Stomach (tissue), 19 donors: ENCODE results near the gene PROZ. TPM values are rescaled to one million over a fixed set of nuclear protein-coding genes. Genes with fewer than 3 reads are reported as not detected.
A peak's percentile ranks its signal among the peaks of the same experiment; 100 is the strongest.

Source experiments
- DNase-seq, 2 donors: peaks; one replicate each; pipeline versions ENCODE4 v3.0.0 to v3.0.0-alpha.2; 2013 to 2019
- H3K27ac ChIP-seq, 5 donors: fragments of 200-600 bp in 4 of 5; sonication (generic) in 4 of 5; one replicate each; pipeline ENCODE4 v1.5.1; 2013 to 2019; ENCODE audit warnings: mild to moderate bottlenecking in 1 of 5, moderate library complexity in 1 of 5
- H3K27me3 ChIP-seq, 3 donors: fragments of 200-600 bp; sonication (generic); one replicate each; pipeline ENCODE4 v1.5.1; 2017 to 2019; ENCODE audit warnings: mixed run types in 1 of 3
- H3K36me3 ChIP-seq, 4 donors: fragments of 200-600 bp; sonication (generic); 1 replicate in 3 of 4; 2 replicates in 1 of 4; pipeline ENCODE4 v1.5.1; 2016 to 2019
- H3K4me1 ChIP-seq, 4 donors: fragments of 200-600 bp; sonication (generic); one replicate each; pipeline ENCODE4 v1.5.1; 2016 to 2019
- H3K4me3 ChIP-seq, 4 donors: fragments of 200-600 bp; sonication (generic) in 3 of 4; one replicate each; pipeline ENCODE4 v1.5.1; 2016 to 2019; ENCODE audit warnings: mild to moderate bottlenecking in 1 of 4
- H3K9me3 ChIP-seq, 4 donors: fragments of 200-600 bp; sonication (generic); one replicate each; pipeline ENCODE4 v1.5.1; 2016 to 2019
- EP300 ChIP-seq: sonication (generic); formaldehyde crosslinking; IDR thresholded peaks from one replicate; pipeline ENCODE4 v1.6.1; 2017; ENCODE audit warnings: antibody characterized with exemption
- POLR2A ChIP-seq, 4 donors: fragments of 450-650 bp; IDR thresholded peaks; one replicate each; pipeline ENCODE4 v1.6.1; 2016; ENCODE audit warnings: antibody characterized with exemption in 4 of 4, control low read depth in 2 of 4, mild to moderate bottlenecking in 1 of 4, moderate library complexity in 1 of 4
- POLR2AphosphoS5 ChIP-seq, 3 donors: sonication (generic); formaldehyde crosslinking; IDR thresholded peaks; one replicate each; pipeline ENCODE4 v1.6.1; 2016; ENCODE audit warnings: antibody characterized with exemption in 3 of 3
- WGBS, 5 donors: extraction: QIAGEN DNeasy Blood & Tissue Kit in 3 of 5; methylation state at CpG; one replicate each; pipeline versions ENCODE4 v1.1.5 to v1.1.7; 2013 to 2018; 5-methylcytosine and 5-hydroxymethylcytosine counted together
- intact Hi-C: fragments of 100-400 bp; cut with DNase I; formaldehyde crosslinking; loops from one replicate; pipeline ENCODE4 v1.15.1; 2023; ENCODE audit warnings: low total_unique reads
- long read RNA-seq, 10 donors: transcript quantifications; one replicate each; lab custom pipeline, GENCODE V29; 2026
- polyA plus RNA-seq, 3 donors: library from polyadenylated mRNA; stranded (reverse); fragments of 200-250 nt; gene quantifications; one replicate each; pipeline ENCODE4 v1.2.3, GENCODE V29; 2013
- total RNA-seq, 5 donors: library from RNA; depleted of rRNA; stranded (reverse); fragments of >200 nt; gene quantifications; one replicate each; pipeline versions ENCODE4 v1.1.0 to v1.2.3, GENCODE V29; 2014 to 2016
- TF ChIP-seq, protein P1 (sequence below), 7 experiments: fragments of 450-650 bp in 4 of 7; fragments of 200-600 bp in 3 of 7; sonication (generic) in 3 of 7; IDR thresholded peaks; one replicate each; pipeline ENCODE4 v1.5.1; 2016 to 2019; ENCODE audit warnings: antibody characterized with exemption in 7 of 7, control low read depth in 2 of 7, mild to moderate bottlenecking in 1 of 7
- donor health status: healthy with polysubstance abuse.
- donor health status: Bipolar disorder and iron deficiency.
- donor health status: healthy.

Gene PROZ, protein sequence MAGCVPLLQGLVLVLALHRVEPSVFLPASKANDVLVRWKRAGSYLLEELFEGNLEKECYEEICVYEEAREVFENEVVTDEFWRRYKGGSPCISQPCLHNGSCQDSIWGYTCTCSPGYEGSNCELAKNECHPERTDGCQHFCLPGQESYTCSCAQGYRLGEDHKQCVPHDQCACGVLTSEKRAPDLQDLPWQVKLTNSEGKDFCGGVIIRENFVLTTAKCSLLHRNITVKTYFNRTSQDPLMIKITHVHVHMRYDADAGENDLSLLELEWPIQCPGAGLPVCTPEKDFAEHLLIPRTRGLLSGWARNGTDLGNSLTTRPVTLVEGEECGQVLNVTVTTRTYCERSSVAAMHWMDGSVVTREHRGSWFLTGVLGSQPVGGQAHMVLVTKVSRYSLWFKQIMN
- total RNA-seq (1 to 10 TPM in 1 of 5 donors, not detected in 4; 1.9 TPM), polyA plus RNA-seq (under 1 TPM in 1 of 3 donors, not detected in 2; 0.08 TPM)
- long read RNA-seq, donor 1, result 0 reads
- long read RNA-seq, donor 2, result 0 reads
- long read RNA-seq, donor 3, result 0 reads
- long read RNA-seq, donor 4, result 0 reads
- long read RNA-seq, donor 5, result 0 reads
- long read RNA-seq, donor 6, result 0 reads
- long read RNA-seq, donor 7, result 0 reads
- long read RNA-seq, donor 8, result 0 reads
- long read RNA-seq, donor 9, result 0 reads
- long read RNA-seq, donor 10, result 0 reads

DNA sequence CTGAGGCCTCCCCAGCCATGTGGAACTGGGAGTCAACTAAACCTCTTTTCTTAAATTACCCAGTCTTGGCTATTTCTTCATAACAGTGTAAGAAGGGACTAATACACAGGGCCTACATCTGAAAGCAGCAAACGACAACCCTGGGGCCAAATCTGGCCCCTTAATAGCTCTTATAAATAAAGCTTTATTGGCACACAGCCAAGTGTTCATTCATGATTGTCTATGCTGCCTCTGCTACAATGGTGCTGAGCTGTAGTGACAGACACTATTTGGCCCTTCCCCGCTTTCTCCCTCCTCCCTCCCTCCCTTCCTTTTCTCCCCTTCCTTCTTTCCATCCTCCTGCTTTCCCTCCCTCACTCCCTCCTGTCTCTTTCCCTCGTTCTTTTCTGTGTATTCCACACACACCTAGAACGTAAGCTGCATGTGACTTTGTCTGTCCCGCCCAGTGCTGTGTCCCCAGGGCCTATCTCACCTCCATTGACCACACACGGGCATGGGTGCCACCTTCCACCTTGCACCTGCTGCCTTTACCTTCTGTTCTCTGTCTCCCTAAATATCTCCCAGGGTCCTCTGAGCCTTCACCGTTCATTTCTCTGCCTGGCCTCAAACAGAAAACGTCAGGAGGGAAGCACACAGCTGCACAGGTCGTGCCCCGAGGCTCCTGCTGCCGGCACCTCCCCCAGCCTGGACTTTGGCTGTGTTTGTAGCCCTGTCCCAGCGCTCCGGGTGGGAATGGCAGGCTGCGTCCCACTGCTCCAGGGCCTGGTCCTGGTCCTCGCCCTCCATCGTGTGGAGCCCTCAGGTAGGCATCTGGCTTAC, at the start of gene PROZ:
PROZ (plus strand) TSS at position 720 of the 819 bp plus-strand sequence; CDS start at position 733, 13 bp downstream.
- 38 to 60% (median 45%) methylated on average over 15 to 16 of the region's 16 CpGs for WGBS, 5 donors
- H3K27me3 ChIP-seq, result peaks cover 0 to 39% (median 16%) of the 10 kb centered on the region in 3 donors
- peak within 1 kb of the TSS in 1 of 5 donors; percentile 7 for H3K27ac ChIP-seq
- intact Hi-C loops, result no loop called here
- H3K4me1 ChIP-seq, result peaks cover 5 to 15% (median 10%) of the 10 kb centered on the region in 4 donors
- no peaks in the 10 kb centered on the region for H3K36me3 ChIP-seq
- TF ChIP-seq EP300, result no peak
- TF ChIP-seq POLR2A (IDR thresholded peaks at IDR 0.05), result no peak
- TF ChIP-seq, protein P1, sequence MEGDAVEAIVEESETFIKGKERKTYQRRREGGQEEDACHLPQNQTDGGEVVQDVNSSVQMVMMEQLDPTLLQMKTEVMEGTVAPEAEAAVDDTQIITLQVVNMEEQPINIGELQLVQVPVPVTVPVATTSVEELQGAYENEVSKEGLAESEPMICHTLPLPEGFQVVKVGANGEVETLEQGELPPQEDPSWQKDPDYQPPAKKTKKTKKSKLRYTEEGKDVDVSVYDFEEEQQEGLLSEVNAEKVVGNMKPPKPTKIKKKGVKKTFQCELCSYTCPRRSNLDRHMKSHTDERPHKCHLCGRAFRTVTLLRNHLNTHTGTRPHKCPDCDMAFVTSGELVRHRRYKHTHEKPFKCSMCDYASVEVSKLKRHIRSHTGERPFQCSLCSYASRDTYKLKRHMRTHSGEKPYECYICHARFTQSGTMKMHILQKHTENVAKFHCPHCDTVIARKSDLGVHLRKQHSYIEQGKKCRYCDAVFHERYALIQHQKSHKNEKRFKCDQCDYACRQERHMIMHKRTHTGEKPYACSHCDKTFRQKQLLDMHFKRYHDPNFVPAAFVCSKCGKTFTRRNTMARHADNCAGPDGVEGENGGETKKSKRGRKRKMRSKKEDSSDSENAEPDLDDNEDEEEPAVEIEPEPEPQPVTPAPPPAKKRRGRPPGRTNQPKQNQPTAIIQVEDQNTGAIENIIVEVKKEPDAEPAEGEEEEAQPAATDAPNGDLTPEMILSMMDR (IDR thresholded peaks at IDR 0.05), result no peak
- no peak for TF ChIP-seq POLR2AphosphoS5 (IDR thresholded peaks at IDR 0.05)
- H3K4me3 ChIP-seq, result no peak within 1 kb of the TSS
- peak in 1 of 2 donors; percentile 42 for DNase-seq
- no peaks in the 10 kb centered on the region for H3K9me3 ChIP-seq

DNA sequence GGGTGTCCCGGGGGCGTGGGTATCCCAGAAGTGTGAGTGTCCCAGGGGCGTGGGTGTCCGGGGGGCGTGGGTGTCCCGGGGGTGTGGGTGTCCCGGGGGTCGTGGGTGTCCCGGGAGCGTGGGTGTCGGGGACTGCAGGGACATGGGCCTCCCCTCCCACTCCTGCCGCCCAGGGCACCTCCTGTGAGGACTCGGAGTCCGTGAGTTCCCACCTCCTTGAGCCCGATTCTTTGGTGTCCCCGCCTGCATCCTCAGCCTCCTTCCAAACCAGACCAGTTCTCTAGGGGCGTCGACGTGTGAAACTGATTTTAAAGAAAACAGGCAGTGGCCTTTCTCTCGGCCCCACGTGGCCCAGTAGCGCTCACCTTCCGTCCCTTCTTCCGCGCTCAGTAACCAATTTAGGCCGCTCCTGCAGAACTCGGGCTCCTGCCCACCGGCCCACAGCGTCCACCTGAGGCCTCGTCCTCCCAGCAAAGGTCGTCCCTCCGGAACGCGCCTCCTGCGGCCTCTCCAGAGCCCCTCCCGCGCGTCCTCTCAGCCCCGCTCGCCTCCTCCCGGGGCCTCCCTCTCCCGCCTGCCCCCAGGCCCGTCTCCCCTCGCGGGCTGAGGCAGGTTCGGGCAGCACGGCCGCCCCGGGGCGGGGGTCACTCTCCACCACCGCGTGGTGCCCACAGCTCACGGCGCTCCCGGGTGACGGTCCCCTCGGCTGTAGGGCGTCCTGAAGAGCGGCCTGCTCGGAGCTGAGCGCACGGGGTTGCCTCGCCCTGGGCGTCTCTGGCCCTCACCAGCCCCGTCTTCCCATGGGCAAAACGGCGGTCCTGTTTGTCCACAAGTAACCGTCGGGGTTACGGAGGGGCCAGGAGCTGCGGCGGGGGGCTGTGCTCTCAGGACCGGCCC, 49.0 kb upstream of the PROZ start:
- Histone ChIP-seq H3K36me3 (no peaks in the 10 kb centered on the region), H3K4me1 (peaks cover 14 to 30% (median 24%) of the 10 kb centered on the region in 4 donors), H3K27ac (no peak overlapping the region), H3K27me3 (peaks cover 16 to 46% (median 20%) of the 10 kb centered on the region in 3 donors), H3K4me3 (peak overlapping the region in 3 of 4 donors; percentile 41 to 53 (median 47)), H3K9me3 (no peaks in the 10 kb centered on the region)
- TF ChIP-seq POLR2AphosphoS5 (IDR thresholded peaks at IDR 0.05) (no peak), EP300 (no peak), POLR2A (IDR thresholded peaks at IDR 0.05) (no peak)
- TF ChIP-seq, protein P1 (IDR thresholded peaks at IDR 0.05), result no peak
- intact Hi-C loops, result no loop called here
- DNase-seq, result peak in 1 of 2 donors; percentile 25
- WGBS, 5 donors, result 25 to 42% (median 32%) methylated on average over 23 to 73 of the region's 73 CpGs

DNA sequence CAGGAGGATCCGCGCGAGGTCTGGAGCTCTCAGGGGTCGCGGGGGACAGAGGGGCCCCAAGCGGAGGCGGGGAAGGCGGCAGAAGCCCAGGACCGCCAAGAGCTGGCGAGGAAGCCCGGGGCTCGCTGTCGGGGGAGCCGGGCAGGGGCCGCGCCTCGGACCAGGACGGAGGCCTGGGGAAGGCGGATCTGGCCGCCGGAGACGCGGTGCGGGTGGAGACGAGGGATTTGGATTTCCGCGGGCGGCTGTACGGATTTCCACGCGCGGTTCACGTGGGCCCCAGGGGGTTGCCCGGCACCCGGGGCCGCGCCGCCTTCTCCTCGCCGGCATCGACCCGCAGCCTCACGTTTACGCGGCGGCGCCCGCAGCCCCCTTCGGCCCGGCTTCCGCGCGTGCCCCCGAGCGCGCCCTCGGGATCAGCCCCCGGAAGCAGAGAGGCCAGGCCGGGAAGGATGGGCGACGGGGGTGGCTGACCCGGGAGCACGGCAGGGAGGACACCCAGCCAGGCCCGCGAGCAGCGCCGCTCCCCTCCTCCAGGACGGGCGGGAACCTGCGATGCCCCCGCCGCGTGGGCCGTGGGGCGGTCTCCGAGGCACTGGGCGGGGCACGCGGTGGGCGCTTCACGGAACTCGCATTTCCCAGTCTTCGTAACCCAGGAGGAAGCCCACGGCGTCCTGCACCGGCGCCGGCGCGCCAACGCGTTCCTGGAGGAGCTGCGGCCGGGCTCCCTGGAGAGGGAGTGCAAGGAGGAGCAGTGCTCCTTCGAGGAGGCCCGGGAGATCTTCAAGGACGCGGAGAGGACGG, 48.2 kb upstream of the PROZ start:
- Histone ChIP-seq H3K4me1 (peaks cover 14 to 27% (median 24%) of the 10 kb centered on the region in 4 donors), H3K27me3 (peaks cover 16 to 53% (median 20%) of the 10 kb centered on the region in 3 donors), H3K9me3 (no peaks in the 10 kb centered on the region), H3K36me3 (no peaks in the 10 kb centered on the region), H3K27ac (no peak overlapping the region), H3K4me3 (peak overlapping the region; percentile 41 to 53 (median 44))
- intact Hi-C loops, result no loop called here
- TF ChIP-seq EP300 (no peak), POLR2A (IDR thresholded peaks at IDR 0.05) (no peak), POLR2AphosphoS5 (IDR thresholded peaks at IDR 0.05) (no peak)
- TF ChIP-seq, protein P1 (IDR thresholded peaks at IDR 0.05), result no peak
- DNase-seq, result peak in 1 of 2 donors; percentile 62
- WGBS, 5 donors, result 1 to 5% (median 3%) methylated on average over 41 to 99 of the region's 99 CpGs
